ENCODE measurements around the gene MUC5B.
"Not testable (repeated sequence)": the region's sequence is repeated elsewhere in the genome, so short reads cannot be mapped to it uniquely, and the experiment has no call there.

MUC5B gene

GRCh38 chr11:1203505-1204271 is 19.2 kb upstream of the MUC5B start:
- no peak for DNase-seq

- DNase-seq = no peak
Measured at GRCh38 chr11:1204381-1205101, 18.3 kb upstream of the MUC5B start.

- DNase-seq = no peak
Measured at GRCh38 chr11:1205121-1205986, 17.5 kb upstream of the MUC5B start.

GRCh38 chr11:1205987-1206331 is 16.9 kb upstream of the MUC5B start:
- no peak for DNase-seq

- DNase-seq = no peak
Measured at GRCh38 chr11:1206391-1207271, 16.2 kb upstream of the MUC5B start.

GRCh38 chr11:1207401-1208143 is 15.3 kb upstream of the MUC5B start:
- DNase-seq = no peak

- no peak for DNase-seq
Measured at GRCh38 chr11:1208144-1208393, 14.8 kb upstream of the MUC5B start.

GRCh38 chr11:1208394-1209261 is 14.2 kb upstream of the MUC5B start:
- DNase-seq = no peak

GRCh38 chr11:1209371-1210057 is 13.4 kb upstream of the MUC5B start:
- no peak for DNase-seq

GRCh38 chr11:1211838-1212237 is 11.0 kb upstream of the MUC5B start:
- DNase-seq = no peak

GRCh38 chr11:1215826-1216225 is 7.0 kb upstream of the MUC5B start:
- not testable (repeated sequence) for DNase-seq

- DNase-seq = no peak
Measured at GRCh38 chr11:1217151-1217550, 5.7 kb upstream of the MUC5B start.

- no peak for DNase-seq
Measured at GRCh38 chr11:1218256-1218787, 4.5 kb upstream of the MUC5B start.

GRCh38 chr11:1218788-1219445 is 3.9 kb upstream of the MUC5B start:
- no peak for DNase-seq

GRCh38 chr11:1219446-1219833 is 3.4 kb upstream of the MUC5B start:
- DNase-seq = no peak

- DNase-seq = no peak
Measured at GRCh38 chr11:1219834-1220815, 2.7 kb upstream of the MUC5B start.

- DNase-seq = no peak
Measured at GRCh38 chr11:1220941-1221721, 1.7 kb upstream of the MUC5B start.
